K562 (cell line): ENCODE results near the gene TFEB. TPM values are rescaled to one million over a fixed set of nuclear protein-coding genes. Genes with fewer than 3 reads are reported as not detected.

Experiments
- ATAC-seq: fragments of 200-7000 bp; cut with Tn5 transposase; 3 replicates; pipeline ENCODE4 v1.9.1; 2020; ENCODE audit warnings: moderate library complexity
- BruUV-seq: library from RNA; stranded (reverse); fragments of 400-500 nt; replicated peaks from 2 replicates; lab custom pipeline; 2021; lab: Mats Ljungman, UMichigan
- CTCF ChIA-PET: fragments of 300-600 bp; formaldehyde crosslinking; extraction: SDS; loops from one replicate; lab custom pipeline; 2021; ENCODE audit warnings: low intra/inter-chr PET ratio; lab: Yijun Ruan, JAX
- POLR2A ChIA-PET: fragments of 300-600, 350-650 bp; sonication (Branson Sonifier 250); formaldehyde crosslinking; extraction: SDS; loops from one replicate; lab custom pipeline; 2021; ENCODE audit warnings: antibody characterized with exemption, inconsistent platforms; lab: Yijun Ruan, JAX
- DNase-seq, 4 experiments: peaks; one replicate each; pipeline versions ENCODE4 v3.0.0 to v3.0.0-alpha.2; 2011 to 2018; ENCODE audit warnings: low spot score in 3 of 4, mixed read lengths in 3 of 4; ENCODE audit errors: extremely low read depth in 1 of 4
- FAIRE-seq: peaks from 2 replicates; lab custom pipeline; 2011; peaks lifted over from hg19 to GRCh38; lab: Jason Lieb, UNC
- H2AFZ ChIP-seq: 2 replicates; pipeline ENCODE4 v1.6.0; 2011; ENCODE audit warnings: low read depth, low read length, control low read depth, inconsistent platforms
- H3K27ac ChIP-seq: fragments of 200-600 bp; 3 replicates; pipeline ENCODE4 v1.8.0; 2011; ENCODE audit warnings: low read depth, mild to moderate bottlenecking, control low read depth, inconsistent platforms, low read length, moderate library complexity, mixed read lengths; ENCODE audit errors: extremely low read depth
- H3K27me3 ChIP-seq, 2 experiments: fragments of 300-600 bp in 1 of 2; 2 replicates in 1 of 2; 3 replicates in 1 of 2; pipeline versions ENCODE4 v1.6.0 to v1.8.0; 2011; ENCODE audit warnings: inconsistent platforms in 2 of 2, low read length in 2 of 2, mild to moderate bottlenecking in 1 of 2, mixed read lengths in 1 of 2, moderate library complexity in 1 of 2; ENCODE audit not compliant: control insufficient read depth in 2 of 2, insufficient read depth in 2 of 2
- H3K36me3 ChIP-seq: fragments of 300-600 bp; 3 replicates; pipeline ENCODE4 v1.8.0; 2011; ENCODE audit warnings: mild to moderate bottlenecking, low read length, inconsistent platforms; ENCODE audit not compliant: control insufficient read depth, insufficient read depth
- H3K4me1 ChIP-seq, 2 experiments: fragments of 200-600 bp in 1 of 2; replicated peaks in 1 of 2; 2 replicates in 1 of 2; 3 replicates in 1 of 2; pipeline versions ENCODE4 v1.5.1 to v1.8.0; 2011; ENCODE audit warnings: inconsistent platforms in 2 of 2, low read length in 2 of 2, mild to moderate bottlenecking in 1 of 2, mixed read lengths in 1 of 2, moderate library complexity in 1 of 2; ENCODE audit not compliant: control insufficient read depth in 2 of 2, insufficient read depth in 2 of 2
- H3K4me2 ChIP-seq: 2 replicates; pipeline ENCODE4 v1.6.1; 2011; ENCODE audit warnings: low read length, control low read depth, inconsistent platforms, mixed read lengths; ENCODE audit not compliant: insufficient read depth
- H3K4me3 ChIP-seq: fragments of 200-600 bp; sonication (generic), shearing (Covaris generic); 2 replicates; pipeline ENCODE4 v1.5.1; 2016; ENCODE audit warnings: control low read depth, inconsistent platforms
- H3K79me2 ChIP-seq: fragments of 200-600 bp; 3 replicates; pipeline ENCODE4 v1.8.0; 2011; ENCODE audit warnings: low read length, inconsistent platforms; ENCODE audit not compliant: control insufficient read depth, insufficient read depth
- H3K9ac ChIP-seq, 2 experiments: 2 replicates each; pipeline versions ENCODE4 v1.6.0 to v1.6.1; 2011; ENCODE audit warnings: low read depth in 2 of 2, low read length in 2 of 2, control low read depth in 1 of 2, inconsistent platforms in 1 of 2, mild to moderate bottlenecking in 1 of 2, mixed read lengths in 1 of 2; ENCODE audit not compliant: insufficient read depth in 1 of 2
- H3K9me1 ChIP-seq: one replicate; pipeline ENCODE4 v1.6.0; 2011; ENCODE audit warnings: inconsistent platforms, mild to moderate bottlenecking, low read length, moderate library complexity; ENCODE audit not compliant: control insufficient read depth, insufficient read depth
- H3K9me3 ChIP-seq: replicated peaks from 2 replicates; pipeline ENCODE4 v1.5.1; 2011; ENCODE audit warnings: low read depth, low read length, inconsistent platforms; ENCODE audit not compliant: control insufficient read depth, insufficient read depth
- H4K20me1 ChIP-seq: replicated peaks from 2 replicates; pipeline ENCODE4 v1.6.1; 2011; ENCODE audit warnings: low read length, inconsistent platforms, mixed read lengths; ENCODE audit not compliant: control insufficient read depth, insufficient read depth
- ETV5 ChIP-seq: sonication (generic); formaldehyde crosslinking; IDR thresholded peaks from 2 replicates; pipeline ENCODE4 v1.4.0; 2020; ENCODE audit warnings: low read depth, mild to moderate bottlenecking, missing genetic modification reagents
- HDAC1 ChIP-seq, 2 experiments: fragments of 450-650 bp; IDR thresholded peaks; 2 replicates each; pipeline ENCODE4 v1.6.1; 2016 to 2017; ENCODE audit warnings: inconsistent platforms in 1 of 2, mild to moderate bottlenecking in 1 of 2, moderate library complexity in 1 of 2
- MAFF ChIP-seq: IDR thresholded peaks from 2 replicates; pipeline ENCODE4 v1.6.1; 2012; ENCODE audit warnings: low read length, improper control_type of control experiment
- RBBP5 ChIP-seq: fragments of 200-600 bp; sonication (generic); IDR thresholded peaks from 2 replicates; pipeline ENCODE4 v1.6.1; 2012; ENCODE audit warnings: borderline replicate concordance, mild to moderate bottlenecking, low read length, control low read depth, inconsistent platforms; ENCODE audit not compliant: insufficient read depth, poor library complexity, severe bottlenecking
- SMARCA5 ChIP-seq: fragments of 450-650 bp; IDR thresholded peaks from 2 replicates; pipeline ENCODE4 v1.6.1; 2016
- SMARCB1 ChIP-seq: IDR thresholded peaks from 2 replicates; pipeline ENCODE4 v1.6.1; 2011; ENCODE audit warnings: improper control_type of control experiment, low read depth; ENCODE audit not compliant: insufficient read length
- SNRNP70 ChIP-seq: fragments of 200-400 bp; formaldehyde crosslinking; optimal IDR thresholded peaks from 2 replicates; pipeline ENCODE3; 2017; ENCODE audit warnings: low read depth, low read length
- SRF ChIP-seq, 2 experiments: fragments of 250-450, 450-650 bp in 1 of 2; sonication (Bioruptor Pico) in 1 of 2; sonication (generic) in 1 of 2; formaldehyde crosslinking; IDR thresholded peaks; 2 replicates each; pipeline versions ENCODE4 v1.5.0 to v1.5.1; 2020 to 2022; ENCODE audit warnings: mild to moderate bottlenecking in 1 of 2, missing genetic modification reagents in 1 of 2
- TOE1 ChIP-seq, 2 experiments: fragments of 450-650 bp in 1 of 2; sonication (generic) in 1 of 2; formaldehyde crosslinking in 1 of 2; IDR thresholded peaks; 2 replicates each; pipeline versions ENCODE4 v1.7.1 to v1.8.0; 2016 to 2022; ENCODE audit warnings: borderline replicate concordance in 2 of 2, mild to moderate bottlenecking in 2 of 2, antibody characterized with exemption in 1 of 2, inconsistent platforms in 1 of 2, low read depth in 1 of 2, missing genetic modification reagents in 1 of 2, moderate library complexity in 1 of 2
- WGBS: fragments of 100-300 bp; shearing (Covaris generic); methylation state at CpG from one replicate; pipeline ENCODE4 v1.1.6; 2016; ENCODE audit warnings: low coverage, mixed read lengths; ENCODE audit not compliant: insufficient coverage; ENCODE audit errors: missing lambda C conversion rate; 5-methylcytosine and 5-hydroxymethylcytosine counted together
- in situ Hi-C: fragments of 300-500 bp; cut with MboI; formaldehyde crosslinking; loops from 4 replicates; pipeline ENCODE4 v1.15.0; 2018; ENCODE audit warnings: inconsistent platforms, mixed read lengths
- intact Hi-C: fragments of 100-400 bp; cut with micrococcal nuclease; formaldehyde crosslinking; loops from 2 replicates; pipeline ENCODE4 v1.14.2; 2022
- polyA plus RNA-seq, 8 experiments: library from polyadenylated mRNA; depleted of rRNA in 4 of 8; stranded (reverse) in 5 of 8; unstranded in 3 of 8; fragments of >200 nt; fragmentation: Nextera tagmentation in 2 of 8; fragmentation: Illumina TruSeq in 1 of 8; extraction: Ambion mirVana in 2 of 8; extraction: Trizol in 1 of 8; gene quantifications; 2 replicates each; pipeline versions ENCODE4 v1.2.1 to v1.2.3, GENCODE V29; 2011 to 2014; ENCODE audit warnings: inconsistent platforms in 1 of 8, missing spikeins in 1 of 8
- total RNA-seq, 7 experiments: library from RNA; depleted of rRNA in 6 of 7; stranded (reverse); fragments of >200 nt in 6 of 7; fragmentation: Illumina TruSeq in 2 of 7; extraction: Trizol in 2 of 7; gene quantifications; 2 replicates each; pipeline versions ENCODE4 v1.2.1 to v1.2.3, GENCODE V29; 2011 to 2021; ENCODE audit warnings: low replicate concordance in 1 of 7
- TF ChIP-seq, protein P1 (sequence below): sonication (generic); formaldehyde crosslinking; IDR thresholded peaks from 2 replicates; pipeline ENCODE4 v1.4.0; 2020; ENCODE audit warnings: mild to moderate bottlenecking, missing genetic modification reagents
- TF ChIP-seq, protein P2 (sequence below): sonication (generic); formaldehyde crosslinking; IDR thresholded peaks from 2 replicates; pipeline ENCODE4 v1.8.0; 2022; ENCODE audit warnings: missing genetic modification reagents, mild to moderate bottlenecking, moderate library complexity, borderline replicate concordance
- TF ChIP-seq, protein P3 (sequence below), 3 experiments: IDR thresholded peaks in 2 of 3; conservative IDR thresholded peaks in 1 of 3; 2 replicates each; pipeline ENCODE4 v1.5.1; 2011 to 2012; ENCODE audit warnings: low read length in 3 of 3, mild to moderate bottlenecking in 3 of 3, control low read depth in 2 of 3, improper control_type of control experiment in 1 of 3, inconsistent platforms in 1 of 3, low read depth in 1 of 3, mixed read lengths in 1 of 3, moderate library complexity in 1 of 3; ENCODE audit not compliant: insufficient read depth in 2 of 3

TFEB gene
- total and polyA plus RNA-seq, 9 of the 15 experiments (the other 6 are each of a cell fraction or from before 2014, with no cell fraction given), result 0.04 to 4.7 (median 2.0) TPM

DNA sequence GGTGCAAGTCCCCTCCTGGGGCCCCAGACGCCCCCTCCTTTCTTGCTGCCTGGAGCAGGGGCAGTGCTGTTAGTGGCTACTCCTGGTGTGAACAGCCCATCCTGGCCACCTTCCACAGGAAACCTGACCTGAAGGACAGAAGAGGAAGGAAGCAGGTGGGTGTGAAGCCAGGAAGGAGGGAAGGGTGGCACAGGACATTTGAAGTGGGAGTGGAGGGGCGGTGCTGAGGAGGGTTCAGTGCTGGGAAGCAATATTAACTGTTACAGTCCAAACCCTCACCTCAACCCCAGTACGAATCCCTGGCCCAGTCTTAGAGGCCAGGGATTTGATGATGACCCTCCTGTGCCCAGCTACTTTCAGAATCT, 45.9 kb upstream of the TFEB start (continued):
- TF ChIP-seq, protein P1, sequence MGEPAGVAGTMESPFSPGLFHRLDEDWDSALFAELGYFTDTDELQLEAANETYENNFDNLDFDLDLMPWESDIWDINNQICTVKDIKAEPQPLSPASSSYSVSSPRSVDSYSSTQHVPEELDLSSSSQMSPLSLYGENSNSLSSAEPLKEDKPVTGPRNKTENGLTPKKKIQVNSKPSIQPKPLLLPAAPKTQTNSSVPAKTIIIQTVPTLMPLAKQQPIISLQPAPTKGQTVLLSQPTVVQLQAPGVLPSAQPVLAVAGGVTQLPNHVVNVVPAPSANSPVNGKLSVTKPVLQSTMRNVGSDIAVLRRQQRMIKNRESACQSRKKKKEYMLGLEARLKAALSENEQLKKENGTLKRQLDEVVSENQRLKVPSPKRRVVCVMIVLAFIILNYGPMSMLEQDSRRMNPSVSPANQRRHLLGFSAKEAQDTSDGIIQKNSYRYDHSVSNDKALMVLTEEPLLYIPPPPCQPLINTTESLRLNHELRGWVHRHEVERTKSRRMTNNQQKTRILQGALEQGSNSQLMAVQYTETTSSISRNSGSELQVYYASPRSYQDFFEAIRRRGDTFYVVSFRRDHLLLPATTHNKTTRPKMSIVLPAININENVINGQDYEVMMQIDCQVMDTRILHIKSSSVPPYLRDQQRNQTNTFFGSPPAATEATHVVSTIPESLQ, result no peak
- TF ChIP-seq SNRNP70, result no peak

DNA sequence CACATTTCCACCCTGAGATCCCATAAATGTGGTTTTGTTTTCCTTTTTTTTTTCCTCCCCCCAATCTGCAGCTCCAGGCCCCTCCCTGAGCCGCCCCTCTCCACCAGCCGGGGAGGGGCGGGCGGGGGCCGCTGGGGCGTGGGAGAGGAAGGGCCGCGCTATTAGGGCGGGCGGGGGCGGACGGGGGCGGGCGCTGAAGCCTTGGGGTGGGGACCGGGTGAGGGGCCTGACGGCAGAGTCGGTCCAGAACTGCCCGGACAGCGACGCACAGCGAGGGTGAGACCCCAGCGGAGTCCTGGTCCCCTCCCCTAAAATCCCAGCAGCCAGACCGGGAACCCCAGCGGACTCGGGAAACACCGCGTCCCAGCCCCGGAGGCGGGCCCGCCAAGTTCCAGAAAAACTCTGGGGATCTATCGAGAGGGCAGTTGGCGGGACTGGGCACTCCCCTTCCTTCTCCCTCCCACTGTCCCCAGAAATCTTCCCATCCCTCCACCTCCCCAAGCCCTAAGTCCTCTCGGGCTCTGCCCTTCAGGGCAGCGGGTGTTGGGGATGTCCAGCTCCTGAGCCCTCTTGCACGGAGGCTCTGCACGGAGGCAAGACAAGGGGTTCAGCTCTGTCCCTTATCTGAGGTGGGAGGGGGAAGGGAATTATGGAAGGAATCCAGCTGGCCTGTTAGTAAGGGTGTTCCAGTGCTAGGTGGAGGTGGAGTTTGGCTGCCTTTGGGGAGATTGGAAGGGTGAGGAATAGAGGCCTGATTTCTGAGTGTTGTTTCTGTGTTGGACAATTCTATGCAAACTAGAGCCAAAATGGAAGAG, 45.4 kb upstream of the TFEB start, which contains the start of gene PRICKLE4:
Gene PRICKLE4, plus strand, starts transcription at position 232 of the 815 bp plus-strand sequence. CDS start 2,692 bp downstream, outside the sequence.
- BruUV-seq, result no TSS peak
- H3K4me1 ChIP-seq, result peaks cover 25 to 31% of the 10 kb centered on the region in 2 experiments
- peak within 1 kb of the TSS; percentile 51; the same call in 2 of the 3 replicates for H3K27ac ChIP-seq
- intact Hi-C loops, result loop anchor here (1.0 to 5.0 kb wide), 4 partner anchors 264 to 1097 kb away; partner anchors contain the start of genes MRPS10 and RPL7L1
- peak; percentile 65 for ATAC-seq
- H3K9me1 ChIP-seq, result no peaks in the 10 kb centered on the region
- H4K20me1 ChIP-seq, result no peaks in the 10 kb centered on the region; the same call in 1 of the 2 replicates
- WGBS, result 0% methylated on average over 10 of the region's 36 CpGs
- in situ Hi-C loops, result loop anchor here (10.0 kb wide), 1 partner anchor 444 kb away; no protein-coding TSS in a partner anchor
- H3K4me3 ChIP-seq, result peak within 1 kb of the TSS; percentile 69
- ChIA-PET CTCF (interaction anchor here (0.7 to 4.3 kb wide), 9 partner anchors 45 to 538 kb away, joined by 3 to 50 read pairs (median 4); partner anchors contain the start of gene TFEB), POLR2A (interaction anchor here (0.6 to 1.0 kb wide), 3 partner anchors 155 to 262 kb away, joined by 3 to 5 read pairs (median 3); no protein-coding TSS in a partner anchor)
- no peaks in the 10 kb centered on the region for H3K9me3 ChIP-seq
- FAIRE-seq, result peak; percentile 86
- peak; percentile 76 to 84 (median 80) for DNase-seq
- peaks cover 6% of the 10 kb centered on the region; the same call in 1 of the 3 replicates for H3K79me2 ChIP-seq
- H3K36me3 ChIP-seq, result 0 out of 3 replicates have a peak, but pooled peaks cover 3% of the 10 kb centered on the region
- H3K27me3 ChIP-seq, result no peaks in the 10 kb centered on the region
- H3K9ac ChIP-seq, result peak within 1 kb of the TSS; percentile 67 to 91
- H3K4me2 ChIP-seq, result peak within 1 kb of the TSS; percentile 92
- H2AFZ ChIP-seq, result peak within 1 kb of the TSS; percentile 90
- peak; percentile 30; the same call in 1 of the 2 replicates for TF ChIP-seq TOE1 (IDR thresholded peaks at IDR 0.05; ENCODE audit: borderline replicate concordance)
- no peak for TF ChIP-seq TOE1 (CRISPR knock-in tag; IDR thresholded peaks at IDR 0.05; ENCODE audit: borderline replicate concordance, low read depth)
- TF ChIP-seq, protein P2, sequence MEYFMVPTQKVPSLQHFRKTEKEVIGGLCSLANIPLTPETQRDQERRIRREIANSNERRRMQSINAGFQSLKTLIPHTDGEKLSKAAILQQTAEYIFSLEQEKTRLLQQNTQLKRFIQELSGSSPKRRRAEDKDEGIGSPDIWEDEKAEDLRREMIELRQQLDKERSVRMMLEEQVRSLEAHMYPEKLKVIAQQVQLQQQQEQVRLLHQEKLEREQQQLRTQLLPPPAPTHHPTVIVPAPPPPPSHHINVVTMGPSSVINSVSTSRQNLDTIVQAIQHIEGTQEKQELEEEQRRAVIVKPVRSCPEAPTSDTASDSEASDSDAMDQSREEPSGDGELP (CRISPR knock-in tag), result peak; percentile 65; the same call in 1 of the 2 replicates
- TF ChIP-seq, protein P3, sequence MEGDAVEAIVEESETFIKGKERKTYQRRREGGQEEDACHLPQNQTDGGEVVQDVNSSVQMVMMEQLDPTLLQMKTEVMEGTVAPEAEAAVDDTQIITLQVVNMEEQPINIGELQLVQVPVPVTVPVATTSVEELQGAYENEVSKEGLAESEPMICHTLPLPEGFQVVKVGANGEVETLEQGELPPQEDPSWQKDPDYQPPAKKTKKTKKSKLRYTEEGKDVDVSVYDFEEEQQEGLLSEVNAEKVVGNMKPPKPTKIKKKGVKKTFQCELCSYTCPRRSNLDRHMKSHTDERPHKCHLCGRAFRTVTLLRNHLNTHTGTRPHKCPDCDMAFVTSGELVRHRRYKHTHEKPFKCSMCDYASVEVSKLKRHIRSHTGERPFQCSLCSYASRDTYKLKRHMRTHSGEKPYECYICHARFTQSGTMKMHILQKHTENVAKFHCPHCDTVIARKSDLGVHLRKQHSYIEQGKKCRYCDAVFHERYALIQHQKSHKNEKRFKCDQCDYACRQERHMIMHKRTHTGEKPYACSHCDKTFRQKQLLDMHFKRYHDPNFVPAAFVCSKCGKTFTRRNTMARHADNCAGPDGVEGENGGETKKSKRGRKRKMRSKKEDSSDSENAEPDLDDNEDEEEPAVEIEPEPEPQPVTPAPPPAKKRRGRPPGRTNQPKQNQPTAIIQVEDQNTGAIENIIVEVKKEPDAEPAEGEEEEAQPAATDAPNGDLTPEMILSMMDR (IDR thresholded peaks at IDR 0.05 in 2 of 3, conservative IDR thresholded peaks at IDR 0.05 in 1 of 3; ENCODE audit: insufficient read depth in 2 of 3, low read depth in 1 of 3, low read length in 3 of 3), result no peak
- TF ChIP-seq RBBP5, result peak; percentile 76
- TF ChIP-seq HDAC1 (IDR thresholded peaks at IDR 0.05), result peak in 1 of 2 experiments; percentile 60; a peak in 2 of 4 replicates
- TF ChIP-seq ETV5 (CRISPR knock-in tag), result no peak
- TF ChIP-seq MAFF, result no peak
- no peak for TF ChIP-seq SMARCB1
- 0 out of 2 replicates have a peak, but pooled peaks have one; percentile 62 for TF ChIP-seq SMARCA5
- no peak for TF ChIP-seq SRF (CRISPR knock-in tag; IDR thresholded peaks at IDR 0.05)
